ENCODE results near the gene NR2F1-AS1. TPM values are rescaled to one million over a fixed set of nuclear protein-coding genes. Genes with fewer than 3 reads are reported as not detected.
A peak's percentile ranks its signal among the peaks of the same experiment; 100 is the strongest.

NR2F1-AS1 gene
- total RNA-seq, 4 donors from 2014 or later = 6.0 to 48.1 (median 14.4) TPM

GRCh38 chr5:93600409-93601070 lies 19.5 kb upstream of the NR2F1-AS1 start:
- ATAC-seq = no peak

GRCh38 chr5:93599399-93600120 lies 18.5 kb upstream of the NR2F1-AS1 start:
- Histone ChIP-seq H3K27ac (peak overlapping the region in 3 of 4 donors; percentile 22 to 83 (median 22)), H3K9me3 (no peaks in the 10 kb centered on the region), H3K36me3 (peaks cover 0 to 14% of the 10 kb centered on the region in 2 donors), H3K4me1 (peaks cover 0 to 11% (median 0%) of the 10 kb centered on the region in 3 donors), H3K27me3 (peaks cover 34% of the 10 kb centered on the region), H3K4me3 (no peak overlapping the region)
- ATAC-seq = no peak
- no peak for TF ChIP-seq POLR2AphosphoS5 (IDR thresholded peaks at IDR 0.05)
- no peak for TF ChIP-seq POLR2A (IDR thresholded peaks at IDR 0.05)
- no peak for TF ChIP-seq CTCF (IDR thresholded peaks at IDR 0.05)
- no peak for TF ChIP-seq EP300 (IDR thresholded peaks at IDR 0.05)
- 41% methylated on average over 9 to 12 of the region's 17 CpGs for WGBS, 2 donors (ENCODE audit: low coverage in 1 of 2)

More at GRCh38 chr5:93600409-93601070, 19.5 kb upstream of the NR2F1-AS1 start:
- H3K4me1 ChIP-seq = peaks cover 0 to 12% (median 0%) of the 10 kb centered on the region in 3 donors
- H3K9me3 ChIP-seq = no peaks in the 10 kb centered on the region
- peaks cover 0 to 4% of the 10 kb centered on the region in 2 donors for H3K36me3 ChIP-seq
- no peak overlapping the region for H3K4me3 ChIP-seq
- H3K27ac ChIP-seq = peak overlapping the region in 3 of 4 donors; percentile 21 to 83 (median 79)
- TF ChIP-seq POLR2AphosphoS5 (IDR thresholded peaks at IDR 0.05) = no peak
- no peak for TF ChIP-seq EP300 (IDR thresholded peaks at IDR 0.05)
- TF ChIP-seq POLR2A (IDR thresholded peaks at IDR 0.05) = no peak
- no peak for TF ChIP-seq CTCF (IDR thresholded peaks at IDR 0.05)
- peaks cover 39% of the 10 kb centered on the region for H3K27me3 ChIP-seq
- WGBS, 2 donors (ENCODE audit: low coverage in 1 of 2) = 24 to 60% methylated on average over 4 to 8 of the region's 8 CpGs

GRCh38 chr5:93599001-93599379 lies 18.0 kb upstream of the NR2F1-AS1 start:
- Histone ChIP-seq H3K27ac (peak overlapping the region in 3 of 4 donors; percentile 22 to 83 (median 22)), H3K27me3 (peaks cover 29% of the 10 kb centered on the region), H3K4me1 (peaks cover 0 to 5% (median 0%) of the 10 kb centered on the region in 3 donors), H3K4me3 (no peak overlapping the region), H3K36me3 (peaks cover 0 to 19% of the 10 kb centered on the region in 2 donors), H3K9me3 (no peaks in the 10 kb centered on the region)
- no peak for ATAC-seq
- TF ChIP-seq POLR2AphosphoS5 (IDR thresholded peaks at IDR 0.05) (no peak), CTCF (IDR thresholded peaks at IDR 0.05) (no peak), EP300 (IDR thresholded peaks at IDR 0.05) (no peak), POLR2A (IDR thresholded peaks at IDR 0.05) (no peak)
- 58 to 94% methylated on average over 3 to 5 of the region's 5 CpGs for WGBS, 2 donors (ENCODE audit: low coverage in 1 of 2)

GRCh38 chr5:93598091-93599000 lies 17.3 kb upstream of the NR2F1-AS1 start:
- TF ChIP-seq POLR2AphosphoS5 (IDR thresholded peaks at IDR 0.05) = no peak
- TF ChIP-seq EP300 (IDR thresholded peaks at IDR 0.05) = no peak
- no peak for TF ChIP-seq CTCF (IDR thresholded peaks at IDR 0.05)
- TF ChIP-seq POLR2A (IDR thresholded peaks at IDR 0.05) = no peak
- H3K9me3 ChIP-seq = no peaks in the 10 kb centered on the region
- no peak overlapping the region for H3K4me3 ChIP-seq
- no peak for ATAC-seq
- peak overlapping the region in 2 of 4 donors; percentile 22 to 83 for H3K27ac ChIP-seq
- 68 to 71% methylated on average over 13 to 15 of the region's 28 CpGs for WGBS, 2 donors (ENCODE audit: low coverage in 1 of 2)
- H3K36me3 ChIP-seq = peaks cover 0 to 26% of the 10 kb centered on the region in 2 donors
- peaks cover 23% of the 10 kb centered on the region for H3K27me3 ChIP-seq
- no peaks in the 10 kb centered on the region for H3K4me1 ChIP-seq
